ENCODE data around the gene TEX264.

DNA sequence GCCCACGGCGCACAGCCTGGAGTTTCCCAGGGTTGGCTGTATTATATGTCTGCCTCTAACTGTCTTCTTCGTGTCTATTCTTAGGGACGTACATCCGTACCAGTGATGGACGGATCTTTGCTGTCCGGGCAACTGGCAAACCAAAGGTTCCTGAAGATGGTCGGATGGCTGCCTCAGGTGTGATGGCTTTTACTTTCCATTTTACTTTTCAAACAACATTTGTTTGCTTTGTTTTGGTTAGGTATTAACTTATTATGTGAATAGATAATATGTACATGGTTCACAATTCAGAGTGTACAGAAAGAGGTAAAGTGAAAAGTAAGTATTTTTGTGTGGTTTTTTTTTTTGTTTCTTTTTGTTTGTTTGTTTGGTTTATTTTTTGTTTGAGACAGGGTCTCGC, 11.1 kb upstream of the TEX264 start:
- TF ChIP-seq POLR2A (IDR thresholded peaks at IDR 0.05; ENCODE audit: low read depth, low read length) (no peak), SPI1 (IDR thresholded peaks at IDR 0.05; ENCODE audit: low read depth, low read length) (no peak), TAF1 (IDR thresholded peaks at IDR 0.05; ENCODE audit: low read depth, low read length) (no peak), POLR2AphosphoS5 (IDR thresholded peaks at IDR 0.05; ENCODE audit: low read depth, low read length) (no peak)

Measured in GM12891 (cell line).